Endothelial cell (in vitro differentiated cells): ENCODE data around the gene CLEC3A. TPM values are rescaled to one million over a fixed set of nuclear protein-coding genes. Genes with fewer than 3 reads are reported as not detected.

Experiments
- DNase-seq: peaks from one replicate; pipeline ENCODE4 v3.0.0; 2021; ENCODE audit warnings: low spot score
- H3K27ac Mint-ChIP-seq: one replicate; pipeline ENCODE4 v1.8.0; 2021; ENCODE audit warnings: mixed read lengths, inconsistent platforms; ENCODE audit not compliant: unreplicated experiment
- H3K27me3 Mint-ChIP-seq: one replicate; pipeline ENCODE4 v1.8.0; 2021; ENCODE audit warnings: mild to moderate bottlenecking, moderate library complexity, mixed read lengths, inconsistent platforms; ENCODE audit not compliant: unreplicated experiment
- H3K36me3 Mint-ChIP-seq: one replicate; pipeline ENCODE4 v1.8.0; 2021; ENCODE audit warnings: mild to moderate bottlenecking, low read depth, mixed read lengths, inconsistent platforms; ENCODE audit not compliant: unreplicated experiment
- H3K4me1 Mint-ChIP-seq: one replicate; pipeline ENCODE4 v1.8.0; 2021; ENCODE audit warnings: mild to moderate bottlenecking, mixed read lengths, inconsistent platforms; ENCODE audit not compliant: unreplicated experiment
- H3K4me3 Mint-ChIP-seq: one replicate; pipeline ENCODE4 v1.8.0; 2021; ENCODE audit warnings: mild to moderate bottlenecking, mixed read lengths, inconsistent platforms; ENCODE audit not compliant: unreplicated experiment
- H3K9me3 Mint-ChIP-seq: one replicate; pipeline ENCODE4 v1.8.0; 2021; ENCODE audit warnings: mixed read lengths, inconsistent platforms; ENCODE audit not compliant: unreplicated experiment
- total RNA-seq: library from RNA; stranded (reverse); fragmentation: NEBNext Ultra II Directional; extraction: Animal tissue kit (Norgen Biotek cat#: 25700); gene quantifications from one replicate; pipeline ENCODE4 v1.2.1, GENCODE V29; 2021; ENCODE audit not compliant: unreplicated experiment
- TF ChIP-seq, protein P1 (sequence below): fragments of 200-600 bp; sonication (generic); IDR thresholded peaks from one replicate; pipeline ENCODE4 v1.5.0; 2021; ENCODE audit warnings: antibody characterized with exemption; ENCODE audit not compliant: unreplicated experiment

Gene CLEC3A
- total RNA-seq, 1 donor from 2014 or later = not detected

DNA sequence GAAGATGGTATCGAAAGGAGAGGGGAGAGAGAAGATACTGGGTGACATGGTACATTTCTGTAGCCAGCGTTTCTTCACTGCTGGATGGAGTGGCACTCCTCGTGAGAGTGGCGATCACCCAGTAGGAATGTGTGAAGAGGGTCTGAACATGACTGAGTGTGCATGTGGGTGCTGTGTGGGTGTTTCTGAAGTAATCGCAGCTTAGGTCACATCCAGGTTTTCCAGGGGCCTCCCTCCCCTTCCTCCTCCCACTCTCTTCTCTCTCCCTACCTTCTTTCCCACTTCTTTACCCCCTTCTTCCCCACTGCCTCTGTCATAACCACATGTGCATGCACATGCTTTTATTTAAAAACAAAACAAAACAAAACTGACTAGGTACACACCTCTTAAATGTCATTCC is 1.8 kb downstream of the CLEC3A start:
- H3K4me1 Mint-ChIP-seq = no peaks in the 10 kb centered on the region
- no peak for DNase-seq

DNA sequence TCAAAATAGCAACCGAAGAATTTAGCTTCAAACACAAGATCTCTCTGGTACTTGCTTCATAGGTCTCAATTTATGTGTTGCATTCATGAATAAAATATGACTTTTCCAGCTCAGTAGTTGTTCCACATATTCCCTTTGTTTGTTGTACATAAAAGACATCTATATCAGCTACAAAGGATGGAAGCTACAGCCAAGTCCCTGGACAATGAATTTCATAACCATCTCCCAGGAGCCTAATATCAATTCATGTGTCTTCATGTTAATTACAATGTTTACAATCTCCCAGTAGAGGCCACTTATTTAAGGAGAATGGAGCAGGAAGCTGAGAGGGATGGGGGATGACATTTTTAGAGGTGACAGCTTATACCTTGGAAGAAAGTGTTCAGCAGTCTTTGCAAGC is 3.3 kb downstream of the CLEC3A start:
- H3K9me3 Mint-ChIP-seq = no peaks in the 10 kb centered on the region
- TF ChIP-seq, protein P1, sequence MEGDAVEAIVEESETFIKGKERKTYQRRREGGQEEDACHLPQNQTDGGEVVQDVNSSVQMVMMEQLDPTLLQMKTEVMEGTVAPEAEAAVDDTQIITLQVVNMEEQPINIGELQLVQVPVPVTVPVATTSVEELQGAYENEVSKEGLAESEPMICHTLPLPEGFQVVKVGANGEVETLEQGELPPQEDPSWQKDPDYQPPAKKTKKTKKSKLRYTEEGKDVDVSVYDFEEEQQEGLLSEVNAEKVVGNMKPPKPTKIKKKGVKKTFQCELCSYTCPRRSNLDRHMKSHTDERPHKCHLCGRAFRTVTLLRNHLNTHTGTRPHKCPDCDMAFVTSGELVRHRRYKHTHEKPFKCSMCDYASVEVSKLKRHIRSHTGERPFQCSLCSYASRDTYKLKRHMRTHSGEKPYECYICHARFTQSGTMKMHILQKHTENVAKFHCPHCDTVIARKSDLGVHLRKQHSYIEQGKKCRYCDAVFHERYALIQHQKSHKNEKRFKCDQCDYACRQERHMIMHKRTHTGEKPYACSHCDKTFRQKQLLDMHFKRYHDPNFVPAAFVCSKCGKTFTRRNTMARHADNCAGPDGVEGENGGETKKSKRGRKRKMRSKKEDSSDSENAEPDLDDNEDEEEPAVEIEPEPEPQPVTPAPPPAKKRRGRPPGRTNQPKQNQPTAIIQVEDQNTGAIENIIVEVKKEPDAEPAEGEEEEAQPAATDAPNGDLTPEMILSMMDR = no peak
- no peak for DNase-seq
- H3K4me1 Mint-ChIP-seq = no peaks in the 10 kb centered on the region
- no peak overlapping the region for H3K4me3 Mint-ChIP-seq
- no peak overlapping the region for H3K27ac Mint-ChIP-seq
- H3K36me3 Mint-ChIP-seq = no peaks in the 10 kb centered on the region
- peaks cover 2% of the 10 kb centered on the region for H3K27me3 Mint-ChIP-seq

More for the DNA sequence above, 1.8 kb downstream of the CLEC3A start:
- TF ChIP-seq, protein P1 = no peak
- H3K27me3 Mint-ChIP-seq = peaks cover 2% of the 10 kb centered on the region
- no peak overlapping the region for H3K4me3 Mint-ChIP-seq
- no peaks in the 10 kb centered on the region for H3K36me3 Mint-ChIP-seq
- H3K9me3 Mint-ChIP-seq = no peaks in the 10 kb centered on the region
- no peak overlapping the region for H3K27ac Mint-ChIP-seq

DNA sequence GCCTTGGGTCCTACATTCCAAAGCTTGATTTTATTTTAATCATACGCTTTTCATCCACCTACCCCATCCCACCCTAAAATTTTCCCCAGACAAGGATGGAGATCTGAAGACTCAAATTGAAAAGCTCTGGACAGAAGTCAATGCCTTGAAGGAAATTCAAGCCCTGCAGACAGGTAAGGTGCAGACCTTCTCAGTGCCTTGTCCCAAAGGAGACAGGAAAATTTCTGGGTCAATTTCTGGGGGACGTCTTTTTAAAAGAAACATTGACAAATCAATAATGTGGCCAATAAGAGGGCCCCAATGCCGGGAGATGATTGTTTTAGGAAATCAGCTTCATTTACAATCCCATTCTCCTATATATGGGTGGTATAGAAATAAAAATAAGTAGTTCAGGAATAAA is 5.7 kb downstream of the CLEC3A start:
- no peak overlapping the region for H3K27ac Mint-ChIP-seq
- DNase-seq = no peak
- H3K9me3 Mint-ChIP-seq = no peaks in the 10 kb centered on the region
- TF ChIP-seq, protein P1 = no peak
- no peaks in the 10 kb centered on the region for H3K4me1 Mint-ChIP-seq
- H3K27me3 Mint-ChIP-seq = no peaks in the 10 kb centered on the region
- H3K36me3 Mint-ChIP-seq = no peaks in the 10 kb centered on the region
- no peak overlapping the region for H3K4me3 Mint-ChIP-seq

- no peak for DNase-seq
- H3K36me3 Mint-ChIP-seq = no peaks in the 10 kb centered on the region
- H3K4me1 Mint-ChIP-seq = no peaks in the 10 kb centered on the region
- H3K27me3 Mint-ChIP-seq = peaks cover 2% of the 10 kb centered on the region
- H3K27ac Mint-ChIP-seq = no peak overlapping the region
- H3K9me3 Mint-ChIP-seq = no peaks in the 10 kb centered on the region
- H3K4me3 Mint-ChIP-seq = no peak overlapping the region
- TF ChIP-seq, protein P1 = no peak
Measured at GRCh38 chr16:78034530-78034929, 12.2 kb downstream of the CLEC3A start.

- H3K36me3 Mint-ChIP-seq = no peaks in the 10 kb centered on the region
- no peaks in the 10 kb centered on the region for H3K4me1 Mint-ChIP-seq
- H3K27ac Mint-ChIP-seq = no peak overlapping the region
- no peak for DNase-seq
- H3K27me3 Mint-ChIP-seq = peaks cover 2% of the 10 kb centered on the region
- H3K9me3 Mint-ChIP-seq = no peaks in the 10 kb centered on the region
- TF ChIP-seq, protein P1 = no peak
- H3K4me3 Mint-ChIP-seq = no peak overlapping the region
Measured at GRCh38 chr16:78035012-78035411, 12.7 kb downstream of the CLEC3A start.
